SK-N-MC (cell line): ENCODE results near the gene ZNF92.
"Not testable (repeated sequence)": the region's sequence is repeated elsewhere in the genome, so short reads cannot be mapped to it uniquely, and the experiment has no call there.

Source experiments
- DNase-seq: peaks from one replicate; pipeline ENCODE4 v3.0.0-alpha.2; 2011; ENCODE audit warnings: low read depth, low spot score
- H3K27ac ChIP-seq: fragments of 200-600 bp; sonication (generic); 2 replicates; pipeline ENCODE4 v1.5.1; 2016; ENCODE audit warnings: mixed run types
- H3K36me3 ChIP-seq: fragments of 200-600 bp; sonication (generic); 2 replicates; pipeline ENCODE4 v1.6.1; 2017; ENCODE audit warnings: antibody characterized with exemption, low read length, mixed read lengths; ENCODE audit not compliant: insufficient read depth
- H3K4me3 ChIP-seq: fragments of 200-600 bp; sonication (generic); 2 replicates; pipeline ENCODE4 v1.5.1; 2016
- H3K9ac ChIP-seq: fragments of 200-600 bp; sonication (generic); 2 replicates; pipeline ENCODE4 v1.8.0; 2017; ENCODE audit warnings: mixed run types, mixed read lengths; ENCODE audit not compliant: insufficient read length
- H3K9me3 ChIP-seq: fragments of 200-600 bp; sonication (generic); 2 replicates; pipeline ENCODE4 v1.6.1; 2017; ENCODE audit warnings: low read depth, mild to moderate bottlenecking, antibody characterized with exemption, low read length, moderate library complexity, mixed read lengths
- EZH2 ChIP-seq: fragments of 200-600 bp; sonication (generic); IDR thresholded peaks from one replicate; pipeline ENCODE4 v1.6.1; 2017; ENCODE audit warnings: antibody characterized with exemption
- FOXP2 ChIP-seq: optimal IDR thresholded peaks from 2 replicates; pipeline ENCODE3; 2011; ENCODE audit warnings: mild to moderate bottlenecking, moderate library complexity; ENCODE audit not compliant: insufficient read depth; ENCODE audit errors: extremely low read length, control extremely low read depth
- POLR2AphosphoS5 ChIP-seq: IDR thresholded peaks from 2 replicates; pipeline ENCODE4 v1.6.1; 2012; ENCODE audit warnings: mild to moderate bottlenecking, low read depth, low read length, borderline replicate concordance

ZNF92 gene

DNA sequence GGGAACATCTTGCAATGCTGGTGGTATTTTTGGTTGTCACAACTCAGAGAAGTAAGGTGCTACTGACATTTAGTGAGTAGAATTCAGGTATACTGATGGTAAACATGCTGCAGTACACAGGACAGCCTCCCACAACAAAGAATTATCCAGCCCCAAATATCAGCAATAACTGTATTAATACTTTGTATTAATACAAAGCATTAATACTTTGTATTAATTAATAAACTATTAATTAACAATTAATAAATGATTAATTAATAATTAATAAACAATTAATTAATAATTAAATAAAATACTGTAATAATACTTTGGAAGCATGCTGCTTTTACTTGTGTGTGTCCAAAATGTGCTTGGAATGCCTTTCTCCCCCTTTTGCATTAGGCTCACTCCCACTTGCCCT, 62.5 kb downstream of the ZNF92 start:
- no peak for TF ChIP-seq EZH2
- TF ChIP-seq POLR2AphosphoS5, result no peak
- TF ChIP-seq FOXP2, result no peak
- H3K36me3 ChIP-seq, result no peaks in the 10 kb centered on the region
- no peak overlapping the region for H3K27ac ChIP-seq
- H3K9ac ChIP-seq, result no peak overlapping the region
- H3K9me3 ChIP-seq, result no peaks in the 10 kb centered on the region
- H3K4me3 ChIP-seq, result no peak overlapping the region
- no peak for DNase-seq

DNA sequence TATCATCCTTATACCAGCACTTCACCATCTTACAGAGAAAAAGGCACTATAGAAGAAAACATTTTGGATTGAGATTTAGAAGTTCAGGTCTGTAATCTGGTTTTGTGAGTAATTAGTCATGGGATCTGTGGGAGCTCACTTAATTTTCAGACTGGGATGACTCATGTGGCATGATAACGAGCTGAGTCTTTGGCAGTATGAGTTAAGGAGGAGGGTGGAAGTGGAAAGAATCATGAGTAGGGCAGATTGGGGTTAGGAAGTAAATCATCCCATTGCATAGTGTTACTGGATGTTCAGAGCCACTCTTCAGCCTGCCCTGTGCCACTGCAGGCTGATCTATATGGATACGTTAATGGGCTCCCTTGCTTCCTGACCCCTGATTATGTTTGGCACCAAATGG, 64.9 kb downstream of the ZNF92 start:
- DNase-seq, result no peak
- no peaks in the 10 kb centered on the region for H3K9me3 ChIP-seq
- no peak overlapping the region for H3K9ac ChIP-seq
- TF ChIP-seq EZH2 (no peak), FOXP2 (no peak), POLR2AphosphoS5 (no peak)
- H3K36me3 ChIP-seq, result no peaks in the 10 kb centered on the region
- no peak overlapping the region for H3K4me3 ChIP-seq
- no peak overlapping the region for H3K27ac ChIP-seq

DNA sequence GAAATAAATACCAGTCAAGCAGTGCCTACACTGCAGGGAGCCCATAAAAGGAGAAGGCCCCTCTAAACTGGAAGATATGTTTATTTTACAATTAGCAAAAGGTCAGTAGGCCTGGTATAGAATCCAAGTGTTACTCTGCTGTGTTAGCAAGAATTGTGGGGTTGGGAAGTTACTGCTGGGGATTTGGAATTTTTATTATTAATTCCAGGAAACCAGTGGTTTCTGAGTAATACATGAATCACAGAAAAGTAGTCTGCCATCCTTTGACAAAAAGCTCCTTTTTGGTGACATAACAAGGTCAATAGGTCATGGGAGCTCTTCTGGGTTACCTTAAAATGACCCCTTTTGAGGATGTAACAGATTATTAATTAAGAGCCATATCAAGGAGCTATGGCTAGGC, 67.4 kb downstream of the ZNF92 start:
- Histone ChIP-seq H3K9me3 (no peaks in the 10 kb centered on the region), H3K36me3 (no peaks in the 10 kb centered on the region), H3K9ac (no peak overlapping the region), H3K4me3 (no peak overlapping the region), H3K27ac (no peak overlapping the region)
- no peak for TF ChIP-seq EZH2
- TF ChIP-seq FOXP2, result no peak
- no peak for TF ChIP-seq POLR2AphosphoS5
- DNase-seq, result no peak

DNA sequence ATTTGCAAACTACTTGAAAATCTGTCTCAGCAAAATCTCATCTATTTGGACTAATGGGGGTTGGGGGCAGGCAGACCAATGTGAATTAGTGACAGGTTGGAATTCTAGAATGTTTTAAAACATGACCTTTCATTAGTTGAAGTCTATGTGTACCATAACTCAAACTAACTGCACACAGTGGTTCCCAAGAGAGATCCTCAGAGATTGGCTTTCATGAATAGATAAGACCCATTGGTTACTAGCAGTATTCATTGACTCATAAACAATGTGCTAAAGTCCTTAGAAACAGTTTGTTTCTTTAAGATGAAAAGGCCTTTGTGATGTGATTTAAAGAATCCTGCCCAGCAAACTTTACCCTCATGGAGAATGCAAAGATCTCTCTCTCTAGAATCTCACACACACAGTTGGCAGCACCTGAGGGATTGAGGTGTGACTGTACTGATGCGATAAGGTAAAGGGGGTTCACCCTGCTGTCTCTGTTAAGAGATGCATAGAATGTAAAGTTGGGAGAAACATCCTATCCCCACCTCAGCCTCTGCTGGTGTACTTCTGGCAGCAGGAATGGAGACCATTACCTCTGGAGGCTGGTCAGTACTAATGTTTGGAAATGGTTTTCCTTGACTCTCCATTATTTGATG, 70.7 kb downstream of the ZNF92 start:
- no peak for DNase-seq
- Histone ChIP-seq H3K9ac (no peak overlapping the region), H3K36me3 (no peaks in the 10 kb centered on the region), H3K27ac (no peak overlapping the region), H3K9me3 (no peaks in the 10 kb centered on the region), H3K4me3 (no peak overlapping the region)
- no peak for TF ChIP-seq EZH2

DNA sequence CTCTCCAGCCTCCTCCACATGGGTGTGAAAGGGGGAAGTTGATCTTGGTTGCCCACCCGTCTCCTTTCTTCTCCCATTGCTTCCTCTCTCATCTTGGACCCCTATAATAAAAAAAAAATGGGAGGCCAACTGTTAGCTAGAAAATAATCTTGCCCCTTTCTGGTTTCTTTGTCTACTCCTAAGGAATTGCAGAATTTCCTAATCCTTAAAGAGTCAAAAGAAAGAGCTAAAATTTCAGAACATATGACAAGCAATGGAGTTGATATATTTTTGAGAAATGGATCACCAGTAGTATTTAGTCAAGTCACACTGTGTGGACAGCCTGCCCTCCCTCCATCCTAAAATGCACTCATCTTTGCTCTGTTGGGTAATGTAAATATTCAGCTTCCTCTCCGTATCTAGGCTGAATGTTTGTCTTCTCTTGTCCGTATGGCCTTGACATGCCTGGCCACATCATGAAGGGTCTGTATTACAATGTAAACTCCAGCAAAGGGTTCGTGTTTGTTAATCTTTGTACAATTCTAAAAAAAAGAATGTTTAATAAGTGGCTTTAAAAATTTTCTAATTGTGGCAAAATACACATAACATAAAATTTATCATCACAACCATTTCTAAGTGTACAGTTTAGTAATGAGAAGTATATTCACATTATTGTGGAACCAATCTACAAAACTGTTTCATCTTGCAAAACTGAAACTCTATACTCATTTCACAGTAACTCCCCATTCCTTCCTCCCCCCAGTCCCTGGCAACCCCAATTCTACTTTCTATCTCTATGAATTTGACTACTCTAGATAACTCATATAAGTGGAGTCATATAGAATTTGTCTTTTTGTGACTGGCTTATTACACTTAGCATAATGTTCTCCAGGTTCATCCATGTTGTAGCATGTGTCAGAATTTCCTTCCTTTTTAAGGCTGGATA, 71.5 kb downstream of the ZNF92 start:
- Histone ChIP-seq H3K9me3 (no peaks in the 10 kb centered on the region), H3K4me3 (no peak overlapping the region), H3K27ac (no peak overlapping the region), H3K9ac (no peak overlapping the region), H3K36me3 (no peaks in the 10 kb centered on the region)
- no peak for DNase-seq
- no peak for TF ChIP-seq EZH2
- no peak for TF ChIP-seq FOXP2
- no peak for TF ChIP-seq POLR2AphosphoS5

DNA sequence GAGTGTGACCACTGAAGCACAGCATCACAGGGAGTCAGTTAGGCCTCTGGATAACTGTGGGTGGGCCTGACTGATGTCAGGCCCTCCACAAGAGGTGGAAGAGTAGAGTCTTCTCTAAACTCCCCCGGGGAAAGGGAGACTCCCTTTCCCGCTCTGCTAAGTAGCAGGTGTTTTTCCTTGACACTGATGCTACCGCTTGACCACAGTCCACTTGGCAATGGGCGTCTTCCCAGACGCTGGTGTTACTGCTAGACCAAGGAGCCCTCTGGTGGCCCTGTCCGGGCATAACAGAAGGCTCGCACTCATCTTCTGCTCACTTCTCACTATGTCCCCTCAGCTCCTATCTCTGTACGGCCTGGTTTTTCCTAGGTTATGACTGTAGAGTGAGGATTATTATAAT, 73.4 kb downstream of the ZNF92 start:
- not testable (repeated sequence) for H3K9ac ChIP-seq, DNase-seq, H3K9me3 ChIP-seq, H3K36me3 ChIP-seq, H3K4me3 ChIP-seq, H3K27ac ChIP-seq

DNA sequence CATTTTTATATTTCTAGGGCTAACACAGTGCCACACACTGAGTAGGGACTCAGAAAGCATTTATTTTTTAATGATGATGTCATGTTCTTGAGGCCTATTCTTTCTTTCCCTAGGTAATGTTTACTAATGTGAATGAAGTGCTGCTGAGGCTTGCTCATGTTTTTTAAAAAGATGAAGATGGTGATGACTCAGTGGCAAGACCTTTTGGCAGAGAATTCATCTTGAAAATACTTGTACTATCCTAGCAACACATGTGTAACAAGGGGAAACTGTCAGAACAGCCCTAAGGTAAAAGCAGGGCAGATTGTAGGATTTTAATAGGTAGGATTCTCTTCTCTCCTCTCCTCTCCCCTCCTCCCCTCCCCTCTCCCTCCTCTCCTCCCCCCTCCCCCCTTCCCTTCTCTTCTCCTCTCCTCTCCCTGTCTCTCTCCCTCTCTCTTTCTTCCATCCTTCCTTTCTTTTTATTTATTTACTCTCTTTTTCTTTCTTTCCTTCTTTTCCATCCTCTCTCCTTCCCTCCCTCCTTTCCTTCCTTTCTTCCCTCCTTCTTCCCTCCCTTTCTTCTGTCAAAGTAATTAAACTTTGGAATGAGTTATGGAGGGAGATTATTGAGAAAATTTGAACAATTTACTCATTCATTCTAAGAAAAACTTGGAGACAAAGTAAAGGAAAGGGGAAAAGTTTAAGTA, 75.3 kb downstream of the ZNF92 start:
- Histone ChIP-seq H3K4me3 (no peak overlapping the region), H3K9ac (no peak overlapping the region), H3K27ac (no peak overlapping the region), H3K36me3 (no peaks in the 10 kb centered on the region), H3K9me3 (no peaks in the 10 kb centered on the region)
- TF ChIP-seq EZH2 (no peak), FOXP2 (no peak), POLR2AphosphoS5 (no peak)
- no peak for DNase-seq

DNA sequence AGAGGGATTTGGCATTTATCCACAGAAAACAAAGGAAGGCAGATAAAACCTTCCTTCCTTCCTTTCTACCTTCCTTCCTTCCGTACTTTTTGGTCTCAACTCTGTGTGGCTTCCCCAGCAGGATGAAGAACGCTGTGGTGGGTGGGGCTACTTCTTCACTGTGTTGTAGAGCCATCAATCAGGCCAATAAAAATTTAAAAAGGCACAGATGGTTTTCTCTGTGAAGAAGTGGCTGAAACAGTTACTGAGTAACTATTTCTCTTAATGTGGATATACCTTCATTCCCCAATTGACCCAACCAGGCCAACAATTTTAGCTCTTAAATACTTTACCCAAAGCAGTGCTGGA, 75.8 kb downstream of the ZNF92 start:
- DNase-seq, result no peak
- Histone ChIP-seq H3K36me3 (no peaks in the 10 kb centered on the region), H3K27ac (no peak overlapping the region), H3K4me3 (no peak overlapping the region), H3K9me3 (no peaks in the 10 kb centered on the region), H3K9ac (no peak overlapping the region)
- TF ChIP-seq EZH2 (no peak), POLR2AphosphoS5 (no peak), FOXP2 (no peak)
